ENCODE results near the gene WDR45. TPM values are rescaled to one million over a fixed set of nuclear protein-coding genes. Genes with fewer than 3 reads are reported as not detected.
A peak's percentile ranks its signal among the peaks of the same experiment; 100 is the strongest.

WDR45 gene
- total RNA-seq, 1 experiment from 2014 or later: 80.3 TPM

- no peaks in the 10 kb centered on the region for H3K27me3 ChIP-seq (ENCODE audit: low read length)
- H3K27ac ChIP-seq (ENCODE audit: low read length): no peak overlapping the region
- no peak for DNase-seq
- H3K9ac ChIP-seq (ENCODE audit: low read length): no peak overlapping the region
- no peaks in the 10 kb centered on the region for H3K9me3 ChIP-seq (ENCODE audit: low read length)
- no peaks in the 10 kb centered on the region for H3K9me2 ChIP-seq (replicated peaks; ENCODE audit: insufficient read depth, low read length)
- no peaks in the 10 kb centered on the region for H4K20me1 ChIP-seq (ENCODE audit: insufficient read depth, low read depth, low read length)
- H3K79me2 ChIP-seq (ENCODE audit: low read length): no peaks in the 10 kb centered on the region
- no peaks in the 10 kb centered on the region for H3K36me3 ChIP-seq (ENCODE audit: insufficient read depth, low read length)
- H2AFZ ChIP-seq (ENCODE audit: low read length): no peak overlapping the region
- no peaks in the 10 kb centered on the region for H3K4me1 ChIP-seq (ENCODE audit: low read length)
- H3K4me2 ChIP-seq (ENCODE audit: low read depth, low read length, poor library complexity, severe bottlenecking): no peak overlapping the region
- H3K4me3 ChIP-seq (ENCODE audit: low read length): no peak overlapping the region
Observed at GRCh38 chrX:49054073-49054762, 25.5 kb downstream of the WDR45 start.

GRCh38 chrX:49053223-49054072 is 26.2 kb downstream of the WDR45 start:
- H2AFZ ChIP-seq (ENCODE audit: low read length): no peak overlapping the region
- DNase-seq: no peak
- no peaks in the 10 kb centered on the region for H4K20me1 ChIP-seq (ENCODE audit: insufficient read depth, low read depth, low read length)
- no peaks in the 10 kb centered on the region for H3K36me3 ChIP-seq (ENCODE audit: insufficient read depth, low read length)
- H3K27ac ChIP-seq (ENCODE audit: low read length): no peak overlapping the region
- no peak overlapping the region for H3K4me3 ChIP-seq (ENCODE audit: low read length)
- H3K4me2 ChIP-seq (ENCODE audit: low read depth, low read length, poor library complexity, severe bottlenecking): no peak overlapping the region
- H3K9me3 ChIP-seq (ENCODE audit: low read length): no peaks in the 10 kb centered on the region
- no peaks in the 10 kb centered on the region for H3K9me2 ChIP-seq (replicated peaks; ENCODE audit: insufficient read depth, low read length)
- H3K27me3 ChIP-seq (ENCODE audit: low read length): no peaks in the 10 kb centered on the region
- no peaks in the 10 kb centered on the region for H3K4me1 ChIP-seq (ENCODE audit: low read length)
- H3K79me2 ChIP-seq (ENCODE audit: low read length): no peaks in the 10 kb centered on the region
- no peak overlapping the region for H3K9ac ChIP-seq (ENCODE audit: low read length)

- Histone ChIP-seq H2AFZ (ENCODE audit: low read length) (0 out of 2 replicates have a peak overlapping the region, but pooled peaks have one; percentile 74), H3K4me3 (ENCODE audit: low read length) (peak overlapping the region; percentile 55; the same call in 1 of the 2 replicates), H3K9me3 (ENCODE audit: low read length) (no peaks in the 10 kb centered on the region), H3K27ac (ENCODE audit: low read length) (no peak overlapping the region), H4K20me1 (ENCODE audit: insufficient read depth, low read depth, low read length) (no peaks in the 10 kb centered on the region), H3K9ac (ENCODE audit: low read length) (peak overlapping the region; percentile 70), H3K27me3 (ENCODE audit: low read length) (no peaks in the 10 kb centered on the region), H3K9me2 (replicated peaks; ENCODE audit: insufficient read depth, low read length) (no peaks in the 10 kb centered on the region), H3K79me2 (ENCODE audit: low read length) (peaks cover 16% of the 10 kb centered on the region), H3K4me2 (ENCODE audit: low read depth, low read length, poor library complexity, severe bottlenecking) (peak overlapping the region; percentile 68), H3K4me1 (ENCODE audit: low read length) (peaks cover 18% of the 10 kb centered on the region), H3K36me3 (ENCODE audit: insufficient read depth, low read length) (no peaks in the 10 kb centered on the region)
- DNase-seq: no peak
Observed at GRCh38 chrX:49043987-49044281, 35.8 kb downstream of the WDR45 start.

GRCh38 chrX:49043220-49043986 is 36.3 kb downstream of the WDR45 start, which contains the start of gene TFE3:
Gene TFE3 (minus strand): TSS chrX:49043357. CDS start chrX:49043226, 131 bp downstream.
- H2AFZ ChIP-seq (ENCODE audit: low read length): 0 out of 2 replicates have a peak within 1 kb of the TSS, but pooled peaks have one; percentile 74
- peaks cover 18% of the 10 kb centered on the region for H3K4me1 ChIP-seq (ENCODE audit: low read length)
- H3K27me3 ChIP-seq (ENCODE audit: low read length): no peaks in the 10 kb centered on the region
- DNase-seq: peak; percentile 98
- H4K20me1 ChIP-seq (ENCODE audit: insufficient read depth, low read depth, low read length): no peaks in the 10 kb centered on the region
- peak within 1 kb of the TSS; percentile 80 for H3K4me2 ChIP-seq (ENCODE audit: low read depth, low read length, poor library complexity, severe bottlenecking)
- H3K79me2 ChIP-seq (ENCODE audit: low read length): peaks cover 16% of the 10 kb centered on the region
- H3K4me3 ChIP-seq (ENCODE audit: low read length): peak within 1 kb of the TSS; percentile 82
- H3K27ac ChIP-seq (ENCODE audit: low read length): peak within 1 kb of the TSS; percentile 45; the same call in 1 of the 2 replicates
- no peaks in the 10 kb centered on the region for H3K9me3 ChIP-seq (ENCODE audit: low read length)
- H3K9me2 ChIP-seq (replicated peaks; ENCODE audit: insufficient read depth, low read length): no peaks in the 10 kb centered on the region
- no peaks in the 10 kb centered on the region for H3K36me3 ChIP-seq (ENCODE audit: insufficient read depth, low read length)
- H3K9ac ChIP-seq (ENCODE audit: low read length): peak within 1 kb of the TSS; percentile 84

- Histone ChIP-seq H4K20me1 (ENCODE audit: insufficient read depth, low read depth, low read length) (no peaks in the 10 kb centered on the region), H2AFZ (ENCODE audit: low read length) (no peak overlapping the region), H3K9ac (ENCODE audit: low read length) (peak overlapping the region; percentile 84), H3K27me3 (ENCODE audit: low read length) (no peaks in the 10 kb centered on the region), H3K9me2 (replicated peaks; ENCODE audit: insufficient read depth, low read length) (no peaks in the 10 kb centered on the region), H3K79me2 (ENCODE audit: low read length) (peaks cover 16% of the 10 kb centered on the region), H3K4me1 (ENCODE audit: low read length) (peaks cover 18% of the 10 kb centered on the region), H3K4me3 (ENCODE audit: low read length) (peak overlapping the region; percentile 82), H3K36me3 (ENCODE audit: insufficient read depth, low read length) (no peaks in the 10 kb centered on the region), H3K27ac (ENCODE audit: low read length) (peak overlapping the region; percentile 45; the same call in 1 of the 2 replicates), H3K9me3 (ENCODE audit: low read length) (no peaks in the 10 kb centered on the region), H3K4me2 (ENCODE audit: low read depth, low read length, poor library complexity, severe bottlenecking) (peak overlapping the region; percentile 80)
- peak; percentile 50 for DNase-seq
Observed at GRCh38 chrX:49042581-49043219, 37.0 kb downstream of the WDR45 start.

GRCh38 chrX:49041744-49042580 is 37.7 kb downstream of the WDR45 start:
- peak overlapping the region; percentile 82 for H3K4me3 ChIP-seq (ENCODE audit: low read length)
- no peak overlapping the region for H2AFZ ChIP-seq (ENCODE audit: low read length)
- H3K27me3 ChIP-seq (ENCODE audit: low read length): no peaks in the 10 kb centered on the region
- H3K9ac ChIP-seq (ENCODE audit: low read length): peak overlapping the region; percentile 84
- H3K4me2 ChIP-seq (ENCODE audit: low read depth, low read length, poor library complexity, severe bottlenecking): peak overlapping the region; percentile 80
- H3K27ac ChIP-seq (ENCODE audit: low read length): peak overlapping the region; percentile 19; the same call in 1 of the 2 replicates
- H3K79me2 ChIP-seq (ENCODE audit: low read length): peaks cover 16% of the 10 kb centered on the region
- H3K9me3 ChIP-seq (ENCODE audit: low read length): no peaks in the 10 kb centered on the region
- no peaks in the 10 kb centered on the region for H3K9me2 ChIP-seq (replicated peaks; ENCODE audit: insufficient read depth, low read length)
- no peaks in the 10 kb centered on the region for H3K36me3 ChIP-seq (ENCODE audit: insufficient read depth, low read length)
- DNase-seq: peak; percentile 43
- peaks cover 18% of the 10 kb centered on the region for H3K4me1 ChIP-seq (ENCODE audit: low read length)
- no peaks in the 10 kb centered on the region for H4K20me1 ChIP-seq (ENCODE audit: insufficient read depth, low read depth, low read length)

GRCh38 chrX:49040376-49040955 is 39.2 kb downstream of the WDR45 start:
- peaks cover 16% of the 10 kb centered on the region for H3K79me2 ChIP-seq (ENCODE audit: low read length)
- H3K27me3 ChIP-seq (ENCODE audit: low read length): no peaks in the 10 kb centered on the region
- no peak overlapping the region for H3K9ac ChIP-seq (ENCODE audit: low read length)
- no peak overlapping the region for H3K27ac ChIP-seq (ENCODE audit: low read length)
- no peak overlapping the region for H3K4me2 ChIP-seq (ENCODE audit: low read depth, low read length, poor library complexity, severe bottlenecking)
- H3K9me3 ChIP-seq (ENCODE audit: low read length): no peaks in the 10 kb centered on the region
- no peak overlapping the region for H2AFZ ChIP-seq (ENCODE audit: low read length)
- H4K20me1 ChIP-seq (ENCODE audit: insufficient read depth, low read depth, low read length): no peaks in the 10 kb centered on the region
- no peaks in the 10 kb centered on the region for H3K36me3 ChIP-seq (ENCODE audit: insufficient read depth, low read length)
- H3K4me1 ChIP-seq (ENCODE audit: low read length): peaks cover 18% of the 10 kb centered on the region
- no peak overlapping the region for H3K4me3 ChIP-seq (ENCODE audit: low read length)
- no peaks in the 10 kb centered on the region for H3K9me2 ChIP-seq (replicated peaks; ENCODE audit: insufficient read depth, low read length)
- no peak for DNase-seq
